Thoracic aorta (tissue), 2 donors: Measurements from ENCODE around the gene MCF2L2. TPM values are rescaled to one million over a fixed set of nuclear protein-coding genes. Genes with fewer than 3 reads are reported as not detected.

Source experiments
- ATAC-seq: fragments of 150-250 bp; one replicate; pipeline ENCODE4 v1.8.0; 2017; ENCODE audit warnings: low read depth; ENCODE audit not compliant: insufficient number of reproducible peaks, low FRiP score
- DNase-seq: peaks from one replicate; pipeline ENCODE4 v3.0.0-alpha.2; 2020; ENCODE audit warnings: low spot score
- H3K27ac ChIP-seq, 2 donors: fragments of 200-600 bp; sonication (generic); 1 replicate in 1 of 2; 2 replicates in 1 of 2; pipeline ENCODE4 v1.5.1; 2016; ENCODE audit warnings: mild to moderate bottlenecking in 2 of 2, moderate library complexity in 2 of 2
- H3K27me3 ChIP-seq: fragments of 200-600 bp; sonication (generic); replicated peaks from 2 replicates; pipeline ENCODE4 v1.6.0; 2016; ENCODE audit warnings: mild to moderate bottlenecking; ENCODE audit not compliant: insufficient read depth
- H3K36me3 ChIP-seq: fragments of 200-600 bp; sonication (generic); one replicate; pipeline ENCODE4 v1.5.1; 2016
- H3K4me1 ChIP-seq, 2 donors: fragments of 200-600 bp; sonication (generic); 1 replicate in 1 of 2; 2 replicates in 1 of 2; pipeline versions ENCODE4 v1.5.1 to v1.6.0; 2016; ENCODE audit warnings: low read depth in 2 of 2, mild to moderate bottlenecking in 1 of 2; ENCODE audit not compliant: control insufficient read depth in 1 of 2
- H3K4me3 ChIP-seq: fragments of 200-600 bp; sonication (generic); 2 replicates; pipeline ENCODE4 v1.5.1; 2016; ENCODE audit warnings: mild to moderate bottlenecking
- H3K9me3 ChIP-seq: fragments of 200-600 bp; sonication (generic); 2 replicates; pipeline ENCODE4 v1.5.1; 2016
- total RNA-seq, 2 donors: library from RNA; depleted of rRNA; stranded (reverse); fragments of >200 nt; gene quantifications; one replicate each; pipeline versions ENCODE4 v1.1.0 to v1.2.3, GENCODE V29; 2016
- TF ChIP-seq, protein P1 (sequence below): fragments of 200-600 bp; sonication (generic); IDR thresholded peaks from one replicate; pipeline ENCODE4 v1.5.1; 2019; ENCODE audit warnings: antibody characterized with exemption

MCF2L2 gene
- total RNA-seq, 2 donors from 2014 or later: 0.85 to 1.5 TPM

DNA sequence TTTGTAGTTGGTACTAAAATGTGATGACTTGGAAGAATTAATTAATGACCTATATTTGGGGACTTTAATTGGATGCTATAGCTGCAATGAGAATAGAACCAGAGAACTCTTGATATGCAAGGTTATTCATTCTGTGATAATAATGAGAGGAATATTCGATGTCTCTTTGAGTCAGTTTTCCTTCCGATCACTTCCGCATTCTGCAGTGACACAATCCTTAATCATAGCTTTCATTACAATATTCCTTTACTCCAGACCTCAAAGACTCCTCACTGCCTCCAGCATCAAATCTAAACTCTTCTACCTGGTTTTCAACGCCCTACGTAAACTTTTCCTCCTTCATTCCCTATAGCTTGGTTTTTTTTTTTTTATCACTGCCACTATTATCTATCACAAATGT, 153.8 kb downstream of the MCF2L2 start:
- no peaks in the 10 kb centered on the region for H3K36me3 ChIP-seq
- TF ChIP-seq, protein P1, sequence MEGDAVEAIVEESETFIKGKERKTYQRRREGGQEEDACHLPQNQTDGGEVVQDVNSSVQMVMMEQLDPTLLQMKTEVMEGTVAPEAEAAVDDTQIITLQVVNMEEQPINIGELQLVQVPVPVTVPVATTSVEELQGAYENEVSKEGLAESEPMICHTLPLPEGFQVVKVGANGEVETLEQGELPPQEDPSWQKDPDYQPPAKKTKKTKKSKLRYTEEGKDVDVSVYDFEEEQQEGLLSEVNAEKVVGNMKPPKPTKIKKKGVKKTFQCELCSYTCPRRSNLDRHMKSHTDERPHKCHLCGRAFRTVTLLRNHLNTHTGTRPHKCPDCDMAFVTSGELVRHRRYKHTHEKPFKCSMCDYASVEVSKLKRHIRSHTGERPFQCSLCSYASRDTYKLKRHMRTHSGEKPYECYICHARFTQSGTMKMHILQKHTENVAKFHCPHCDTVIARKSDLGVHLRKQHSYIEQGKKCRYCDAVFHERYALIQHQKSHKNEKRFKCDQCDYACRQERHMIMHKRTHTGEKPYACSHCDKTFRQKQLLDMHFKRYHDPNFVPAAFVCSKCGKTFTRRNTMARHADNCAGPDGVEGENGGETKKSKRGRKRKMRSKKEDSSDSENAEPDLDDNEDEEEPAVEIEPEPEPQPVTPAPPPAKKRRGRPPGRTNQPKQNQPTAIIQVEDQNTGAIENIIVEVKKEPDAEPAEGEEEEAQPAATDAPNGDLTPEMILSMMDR: no peak
- DNase-seq: no peak
- no peaks in the 10 kb centered on the region for H3K9me3 ChIP-seq
- H3K27ac ChIP-seq: no peak overlapping the region
- peaks cover 4 to 12% of the 10 kb centered on the region in 2 donors for H3K4me1 ChIP-seq
- no peak for ATAC-seq
- H3K27me3 ChIP-seq: no peaks in the 10 kb centered on the region
- no peak overlapping the region for H3K4me3 ChIP-seq

- Histone ChIP-seq H3K27me3 (no peaks in the 10 kb centered on the region), H3K9me3 (no peaks in the 10 kb centered on the region), H3K4me1 (peaks cover 4 to 12% of the 10 kb centered on the region in 2 donors), H3K27ac (no peak overlapping the region), H3K36me3 (no peaks in the 10 kb centered on the region), H3K4me3 (no peak overlapping the region)
- DNase-seq: no peak
- TF ChIP-seq, protein P1: no peak
- no peak for ATAC-seq
Measured at GRCh38 chr3:183272791-183273190, 155.6 kb downstream of the MCF2L2 start.

DNA sequence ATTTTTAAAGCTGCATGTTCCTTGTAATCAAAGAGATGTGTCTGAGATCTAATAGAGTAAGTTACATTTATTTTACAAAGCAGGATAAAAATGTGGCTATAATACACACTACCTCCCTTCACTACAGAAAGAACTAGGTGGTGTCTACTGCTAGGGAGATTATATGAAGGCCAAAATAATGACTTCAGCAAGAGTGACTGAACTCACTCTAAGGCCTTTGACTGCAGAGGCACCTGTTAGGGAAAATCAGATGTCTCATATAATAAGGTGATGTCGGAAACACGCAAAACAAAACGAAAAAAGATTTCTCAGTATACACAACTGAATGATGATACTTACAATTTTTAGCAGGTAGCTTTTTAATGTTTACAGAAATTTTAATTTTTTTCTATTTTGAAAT, 156.3 kb downstream of the MCF2L2 start:
- Histone ChIP-seq H3K9me3 (no peaks in the 10 kb centered on the region), H3K36me3 (no peaks in the 10 kb centered on the region), H3K27me3 (no peaks in the 10 kb centered on the region), H3K27ac (no peak overlapping the region), H3K4me3 (no peak overlapping the region), H3K4me1 (peaks cover 4 to 12% of the 10 kb centered on the region in 2 donors)
- no peak for ATAC-seq
- no peak for DNase-seq
- TF ChIP-seq, protein P1: no peak

- no peak overlapping the region for H3K27ac ChIP-seq
- no peaks in the 10 kb centered on the region for H3K9me3 ChIP-seq
- TF ChIP-seq, protein P1: no peak
- peaks cover 2 to 10% of the 10 kb centered on the region in 2 donors for H3K4me1 ChIP-seq
- H3K27me3 ChIP-seq: no peaks in the 10 kb centered on the region
- DNase-seq (no peak), ATAC-seq (no peak)
- no peaks in the 10 kb centered on the region for H3K36me3 ChIP-seq
- H3K4me3 ChIP-seq: no peak overlapping the region
Measured at GRCh38 chr3:183270344-183270743, 158.1 kb downstream of the MCF2L2 start.

DNA sequence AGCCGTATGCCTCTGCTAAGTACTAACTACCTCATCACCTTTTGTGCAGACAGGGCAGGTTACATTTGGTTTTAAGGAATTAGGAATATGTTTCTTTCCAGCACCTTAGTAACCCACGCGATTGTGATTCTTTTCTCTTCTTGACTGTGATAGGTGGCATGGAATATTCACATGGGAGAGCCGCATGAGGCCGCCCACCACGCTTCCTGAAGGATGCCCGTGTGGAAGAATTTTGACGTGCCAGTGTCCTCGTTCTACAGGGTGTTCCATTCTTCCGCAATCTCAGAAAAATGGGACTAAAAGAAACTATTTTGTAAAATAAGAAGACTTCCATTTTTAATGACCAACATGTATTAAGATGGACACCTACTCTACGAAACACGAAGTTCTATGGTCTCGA, 159.1 kb downstream of the MCF2L2 start:
- H3K27me3 ChIP-seq: no peaks in the 10 kb centered on the region
- no peak overlapping the region for H3K4me3 ChIP-seq
- peaks cover 0 to 7% of the 10 kb centered on the region in 2 donors for H3K4me1 ChIP-seq
- no peak overlapping the region for H3K27ac ChIP-seq
- no peak for ATAC-seq
- H3K9me3 ChIP-seq: no peaks in the 10 kb centered on the region
- TF ChIP-seq, protein P1: no peak
- no peaks in the 10 kb centered on the region for H3K36me3 ChIP-seq
- DNase-seq: no peak
